Activated naive CD8-positive, alpha-beta T cell treated with anti-CD3 and anti-CD28 coated beads, Interleukin-2, amount 50 U/mL, for 16 hours (primary cell): ENCODE data around the gene ANXA6.

ENCODE experiments used
- DNase-seq: peaks from one replicate; pipeline ENCODE4 v3.0.0-alpha.2; 2020; ENCODE audit warnings: low read depth, low spot score

ANXA6 gene

DNA sequence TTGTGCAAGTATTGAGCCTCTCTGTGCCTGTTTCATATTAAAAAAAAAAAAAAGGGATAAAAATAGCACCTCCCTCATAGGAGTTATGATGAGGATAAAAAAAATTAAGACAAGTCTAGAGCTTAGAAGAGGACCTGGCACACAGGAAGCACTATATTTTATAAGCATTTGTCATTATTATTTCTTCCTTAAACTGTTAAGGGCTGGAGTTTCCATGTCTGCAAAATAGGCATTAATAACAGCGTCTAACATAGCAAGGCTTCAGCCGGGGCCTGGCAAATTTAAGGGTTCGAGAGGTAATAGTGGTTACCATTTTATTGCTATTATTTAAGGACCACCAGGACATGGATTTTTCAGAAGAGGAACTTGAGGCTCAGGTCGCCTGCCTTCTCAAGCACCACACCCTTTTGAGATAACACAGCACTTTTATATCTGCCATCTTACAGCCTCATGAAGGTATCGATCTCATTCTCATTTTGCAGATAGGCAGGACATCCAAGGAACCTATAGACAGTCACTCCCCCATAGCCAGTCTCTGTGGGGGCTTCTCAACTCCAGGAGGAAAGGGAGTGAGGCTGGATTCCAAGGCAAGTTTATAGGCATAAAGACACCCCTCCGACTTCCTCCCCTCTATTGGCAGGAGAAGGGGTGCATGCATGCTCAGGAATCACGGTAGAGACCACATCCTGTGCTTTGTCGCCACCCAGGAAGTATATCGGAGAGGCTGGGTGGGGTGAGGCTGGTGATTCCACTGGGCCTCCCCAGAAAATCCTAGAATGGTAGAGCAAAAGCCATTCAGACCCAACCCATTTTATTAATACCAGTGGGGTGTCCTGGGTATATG is 2.4 kb downstream of the ANXA6 start:
- no peak for DNase-seq

GRCh38 chr5:151153766-151154272 is 3.8 kb downstream of the ANXA6 start:
- no peak for DNase-seq

GRCh38 chr5:151153300-151153699 is 4.3 kb downstream of the ANXA6 start:
- DNase-seq, result no peak

DNA sequence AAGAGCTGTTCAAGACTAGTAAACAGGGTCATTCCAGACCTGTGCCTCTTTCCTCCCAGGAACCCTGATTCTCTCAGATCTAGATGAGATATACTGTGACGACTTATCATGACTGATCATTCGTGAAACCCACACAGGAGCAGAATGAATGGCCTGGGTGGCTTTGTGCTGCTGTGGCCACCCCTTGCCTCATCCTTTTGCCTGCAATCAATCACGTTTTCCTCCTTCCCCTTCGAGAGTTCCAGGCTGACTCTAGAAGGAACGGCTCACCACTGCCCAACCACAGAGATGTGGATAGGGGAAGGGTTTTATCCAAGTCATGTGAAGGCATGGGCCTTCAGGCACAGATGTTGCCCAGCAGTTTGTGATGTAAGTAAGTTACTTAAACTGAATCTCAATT is 5.8 kb downstream of the ANXA6 start:
- DNase-seq, result no peak

DNA sequence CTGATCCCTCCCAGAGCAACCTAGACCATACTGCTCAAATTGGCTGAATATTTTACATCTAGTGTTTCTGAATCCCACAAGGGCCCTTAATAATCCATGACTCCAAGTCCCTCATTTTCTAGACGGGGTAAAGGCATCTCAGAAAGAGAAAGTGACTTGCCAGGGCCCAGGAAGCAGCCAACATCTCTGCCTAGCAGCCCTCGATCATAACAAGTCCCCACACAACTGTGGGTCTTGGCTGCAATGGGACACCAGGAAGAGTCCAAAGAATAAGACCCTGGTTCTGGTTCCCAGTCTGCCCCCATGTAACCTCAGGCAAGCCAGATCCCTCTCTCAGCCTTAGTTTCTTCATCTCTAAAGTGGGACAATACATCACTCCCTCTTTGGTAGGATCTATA is 6.3 kb downstream of the ANXA6 start:
- no peak for DNase-seq

- DNase-seq, result no peak
These were observed 6.9 kb downstream of the ANXA6 start for GRCh38 chr5:151150471-151151262.

GRCh38 chr5:151148583-151148982 is 9.0 kb downstream of the ANXA6 start:
- DNase-seq, result no peak

- DNase-seq, result no peak
These were observed 10.5 kb downstream of the ANXA6 start for GRCh38 chr5:151147033-151147432.

DNA sequence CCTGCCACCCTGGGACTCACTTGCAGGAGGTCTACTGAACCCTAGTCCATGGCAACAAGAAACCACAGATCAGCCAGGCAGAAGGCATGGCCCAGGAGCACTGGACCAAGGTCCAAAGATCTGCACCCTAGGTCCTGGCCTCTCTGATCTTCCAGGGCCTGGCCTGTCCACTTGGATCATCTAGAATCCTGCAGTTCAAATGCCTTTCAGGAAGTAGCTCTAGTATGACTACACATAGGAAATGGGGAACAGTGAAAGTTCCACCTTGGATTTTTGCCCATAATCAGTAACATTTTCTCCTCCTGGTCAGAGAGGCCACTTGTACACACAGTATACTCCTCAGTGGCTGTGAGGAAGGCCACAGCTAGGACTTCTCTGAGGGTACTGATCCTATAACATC is 11.5 kb downstream of the ANXA6 start:
- no peak for DNase-seq

DNA sequence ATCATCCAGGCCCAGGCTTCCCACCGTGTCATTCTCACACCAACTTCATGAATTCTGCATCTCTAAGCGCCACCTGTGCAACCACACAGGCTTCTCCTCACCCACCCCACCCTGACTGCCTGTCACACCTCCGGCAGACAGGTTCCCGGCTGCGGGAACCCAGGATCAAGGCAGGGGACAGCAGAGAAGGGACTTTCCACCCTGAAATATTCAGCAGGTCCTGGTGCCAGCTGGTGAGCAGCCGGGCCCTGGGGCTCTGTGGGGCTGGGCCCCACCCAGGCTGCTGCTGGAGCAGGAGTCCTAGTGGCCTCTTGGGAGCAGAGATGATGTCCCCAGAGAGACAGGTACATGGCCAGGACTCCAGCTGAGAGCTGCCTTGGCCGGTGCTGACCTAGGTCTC is 12.7 kb downstream of the ANXA6 start:
- DNase-seq, result no peak

GRCh38 chr5:151144275-151144674 is 13.3 kb downstream of the ANXA6 start:
- DNase-seq, result no peak

GRCh38 chr5:151143645-151144044 is 13.9 kb downstream of the ANXA6 start:
- DNase-seq, result no peak

- no peak for DNase-seq
These were observed 14.6 kb downstream of the ANXA6 start for GRCh38 chr5:151142933-151143332.

- no peak for DNase-seq
These were observed 16.0 kb downstream of the ANXA6 start for GRCh38 chr5:151141535-151141934.

DNA sequence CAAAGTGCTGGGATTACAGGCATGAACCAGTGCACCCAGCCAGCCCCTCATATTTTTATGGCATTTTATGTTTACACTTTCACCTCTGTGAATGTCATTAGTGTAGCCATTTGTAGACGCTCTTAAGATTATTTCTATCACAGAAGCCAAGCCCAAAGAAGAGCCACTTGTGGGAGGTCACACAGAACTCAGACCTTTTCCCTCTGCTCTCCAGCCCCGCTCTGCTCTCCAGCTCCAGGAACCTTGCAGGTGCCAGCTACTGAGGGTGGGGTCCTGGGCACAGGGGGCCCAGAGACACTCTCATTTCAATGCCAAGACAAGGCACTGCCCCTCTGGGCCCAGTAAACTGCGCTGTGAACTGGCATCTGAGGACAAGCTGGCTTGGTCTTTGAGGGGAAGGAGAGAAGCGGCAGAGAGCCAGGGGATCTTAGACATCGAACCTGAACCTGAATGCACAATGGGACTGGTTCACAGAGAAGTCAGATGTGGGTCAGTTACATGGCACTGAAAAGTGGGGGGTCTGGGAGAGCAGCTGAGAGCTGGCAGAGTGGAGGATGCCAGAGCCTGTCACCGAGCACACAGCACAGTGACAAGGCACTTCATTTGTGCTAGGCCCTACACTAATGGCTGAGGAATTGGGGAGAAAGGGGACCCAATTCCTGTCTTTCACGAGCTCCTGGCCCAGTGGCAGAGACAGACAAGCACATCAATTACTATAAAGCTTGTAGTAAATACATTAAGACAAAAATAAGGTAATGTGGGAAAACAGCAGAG is 16.7 kb downstream of the ANXA6 start:
- DNase-seq, result no peak

DNA sequence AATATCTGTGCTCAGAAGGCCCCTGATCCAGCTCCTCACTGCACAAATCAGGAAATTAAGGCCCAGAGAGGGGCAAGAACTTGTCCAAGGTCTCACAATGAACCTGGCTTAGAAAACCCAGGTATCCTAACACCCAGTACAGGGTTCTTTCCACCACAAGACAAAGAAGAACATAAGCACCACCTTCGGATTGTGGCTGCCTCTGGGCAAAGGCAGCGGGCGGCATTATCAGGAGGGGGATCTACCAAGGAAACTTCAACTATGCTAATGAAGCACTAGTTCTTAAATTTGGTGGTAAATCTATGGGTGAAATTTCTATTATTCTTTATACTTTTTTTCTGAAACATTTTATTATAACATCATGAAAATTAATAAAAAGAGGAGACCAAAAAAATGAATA is 17.9 kb downstream of the ANXA6 start:
- DNase-seq, result no peak

- DNase-seq, result no peak
These were observed 18.6 kb downstream of the ANXA6 start for GRCh38 chr5:151139015-151139414.

GRCh38 chr5:151138114-151138513 is 19.5 kb downstream of the ANXA6 start:
- no peak for DNase-seq

- DNase-seq, result no peak
These were observed 20.3 kb downstream of the ANXA6 start for GRCh38 chr5:151137067-151137825.

GRCh38 chr5:151134228-151134627 is 23.4 kb downstream of the ANXA6 start:
- DNase-seq, result no peak

DNA sequence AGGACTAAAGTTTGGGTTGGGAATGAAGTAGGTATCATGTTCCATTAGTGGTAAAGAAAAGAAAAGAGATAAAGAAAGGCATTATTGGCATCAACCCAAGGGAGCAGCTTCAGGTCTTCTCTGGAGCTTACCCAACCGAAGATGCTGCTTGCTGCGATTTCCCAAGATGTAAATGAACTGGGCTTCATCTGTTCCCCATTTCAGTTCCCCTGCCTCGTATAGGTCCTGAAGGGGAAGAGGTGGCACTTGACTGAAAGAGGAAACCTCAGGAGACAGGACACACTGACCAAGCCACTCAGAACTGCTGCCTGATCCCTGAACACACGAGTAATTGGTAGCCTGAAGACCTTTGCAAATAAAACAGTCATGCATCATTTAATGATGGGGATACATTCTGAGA is 24.6 kb downstream of the ANXA6 start:
- no peak for DNase-seq
